Peyer's patch (tissue), 4 donors: ENCODE data around the gene SUPT4H1. TPM values are rescaled to one million over a fixed set of nuclear protein-coding genes. Genes with fewer than 3 reads are reported as not detected.
A peak's percentile ranks its signal among the peaks of the same experiment; 100 is the strongest.

Source experiments
- DNase-seq, 3 donors: peaks; one replicate each; pipeline ENCODE4 v3.0.0-alpha.2; 2017 to 2019
- H3K27ac ChIP-seq, 4 donors: fragments of 200-600 bp; sonication (generic); one replicate each; pipeline ENCODE4 v1.5.1; 2016 to 2019
- H3K27me3 ChIP-seq, 2 donors: fragments of 200-600 bp; sonication (generic); one replicate each; pipeline ENCODE4 v1.5.1; 2019
- H3K36me3 ChIP-seq, 3 donors: fragments of 200-600 bp; sonication (generic); one replicate each; pipeline ENCODE4 v1.5.1; 2016 to 2019
- H3K4me1 ChIP-seq, 4 donors: fragments of 200-600 bp; sonication (generic); one replicate each; pipeline ENCODE4 v1.5.1; 2016 to 2019
- H3K4me3 ChIP-seq, 4 donors: fragments of 200-600 bp; sonication (generic); 1 replicate in 3 of 4; 2 replicates in 1 of 4; pipeline ENCODE4 v1.5.1; 2016 to 2019; ENCODE audit warnings: mild to moderate bottlenecking in 1 of 4
- H3K9me3 ChIP-seq, 4 donors: fragments of 200-600 bp; sonication (generic); one replicate each; pipeline ENCODE4 v1.5.1; 2016 to 2019; ENCODE audit warnings: mild to moderate bottlenecking in 1 of 4
- CTCF ChIP-seq, 6 experiments: fragments of 450-650 bp in 4 of 6; fragments of 200-600 bp in 2 of 6; sonication (generic) in 1 of 6; IDR thresholded peaks; one replicate each; pipeline ENCODE4 v1.5.1; 2017 to 2019; ENCODE audit warnings: antibody characterized with exemption in 6 of 6, mild to moderate bottlenecking in 3 of 6, moderate library complexity in 1 of 6
- POLR2A ChIP-seq, 2 donors: fragments of 450-650 bp; IDR thresholded peaks; one replicate each; pipeline ENCODE4 v1.5.1; 2017; ENCODE audit warnings: antibody characterized with exemption in 2 of 2, mild to moderate bottlenecking in 2 of 2, moderate library complexity in 2 of 2
- total RNA-seq, 4 donors: library from RNA; depleted of rRNA; stranded (reverse); fragments of >200 nt; gene quantifications; one replicate each; pipeline ENCODE4 v1.1.0, GENCODE V29; 2016

SUPT4H1 gene
- total RNA-seq, 4 donors from 2014 or later, result 31.9 to 56.1 (median 47.9) TPM

- Histone ChIP-seq H3K4me1 (no peaks in the 10 kb centered on the region), H3K27me3 (no peaks in the 10 kb centered on the region), H3K4me3 (no peak overlapping the region), H3K9me3 (no peaks in the 10 kb centered on the region), H3K27ac (no peak overlapping the region), H3K36me3 (no peaks in the 10 kb centered on the region)
- peak in 2 of 3 donors; percentile 10 to 38 for DNase-seq
- no peak for TF ChIP-seq POLR2A (IDR thresholded peaks at IDR 0.05)
- no peak for TF ChIP-seq CTCF (IDR thresholded peaks at IDR 0.05)
Measured at GRCh38 chr17:58308985-58309917, 42.8 kb downstream of the SUPT4H1 start.

GRCh38 chr17:58308173-58308984 lies 43.6 kb downstream of the SUPT4H1 start:
- H3K27ac ChIP-seq, result no peak overlapping the region
- DNase-seq, result peak in 2 of 3 donors; percentile 6 to 43
- TF ChIP-seq POLR2A (IDR thresholded peaks at IDR 0.05) (no peak), CTCF (IDR thresholded peaks at IDR 0.05) (no peak)
- H3K4me1 ChIP-seq, result no peaks in the 10 kb centered on the region
- no peaks in the 10 kb centered on the region for H3K27me3 ChIP-seq
- no peaks in the 10 kb centered on the region for H3K9me3 ChIP-seq
- H3K4me3 ChIP-seq, result no peak overlapping the region
- H3K36me3 ChIP-seq, result no peaks in the 10 kb centered on the region

- Histone ChIP-seq H3K36me3 (no peaks in the 10 kb centered on the region), H3K4me1 (no peaks in the 10 kb centered on the region), H3K27me3 (no peaks in the 10 kb centered on the region), H3K4me3 (no peak overlapping the region), H3K27ac (no peak overlapping the region), H3K9me3 (no peaks in the 10 kb centered on the region)
- TF ChIP-seq POLR2A (IDR thresholded peaks at IDR 0.05), result no peak
- no peak for TF ChIP-seq CTCF (IDR thresholded peaks at IDR 0.05)
- peak in 2 of 3 donors; percentile 8 to 30 for DNase-seq
Measured at GRCh38 chr17:58307468-58308172, 44.4 kb downstream of the SUPT4H1 start.

GRCh38 chr17:58306131-58306951 lies 45.7 kb downstream of the SUPT4H1 start:
- Histone ChIP-seq H3K27me3 (no peaks in the 10 kb centered on the region), H3K27ac (no peak overlapping the region), H3K36me3 (no peaks in the 10 kb centered on the region), H3K9me3 (no peaks in the 10 kb centered on the region), H3K4me3 (no peak overlapping the region), H3K4me1 (no peaks in the 10 kb centered on the region)
- peak in 2 of 3 donors; percentile 12 to 38 for DNase-seq
- TF ChIP-seq POLR2A (IDR thresholded peaks at IDR 0.05), result no peak
- no peak for TF ChIP-seq CTCF (IDR thresholded peaks at IDR 0.05)
